ENCODE measurements around the gene ARL2. TPM values are rescaled to one million over a fixed set of nuclear protein-coding genes. Genes with fewer than 3 reads are reported as not detected.

Gene ARL2
- total RNA-seq, 2 experiments from 2014 or later = 10.5 to 11.1 TPM

DNA sequence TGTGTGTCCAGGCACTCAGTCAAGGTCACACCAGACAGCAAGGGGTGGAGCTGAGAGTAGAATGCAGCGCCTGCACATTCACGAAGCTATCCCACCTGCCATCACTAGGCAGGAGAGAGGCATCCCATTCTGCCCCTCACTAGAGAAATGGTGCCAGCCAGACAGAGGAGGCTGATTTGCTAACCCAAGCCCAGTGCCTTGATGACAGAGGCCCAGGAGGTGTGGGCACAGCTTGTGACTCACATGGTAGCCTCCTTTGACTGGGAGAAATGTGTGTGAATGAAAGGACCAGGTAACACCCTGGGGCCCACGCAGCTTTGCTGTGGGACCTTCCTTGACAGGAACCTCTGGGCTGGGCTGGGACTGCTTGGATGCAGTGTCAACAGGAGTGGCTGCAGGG is 49.6 kb downstream of the ARL2 start:
- ATAC-seq (ENCODE audit: poor library complexity) = no peak
- CTCF ChIA-PET = interaction anchor here (0.7 kb wide), 1 partner anchor 11 kb away, joined by 3 read pairs; no protein-coding TSS in a partner anchor
- no peaks in the 10 kb centered on the region for H3K9me3 Mint-ChIP-seq

DNA sequence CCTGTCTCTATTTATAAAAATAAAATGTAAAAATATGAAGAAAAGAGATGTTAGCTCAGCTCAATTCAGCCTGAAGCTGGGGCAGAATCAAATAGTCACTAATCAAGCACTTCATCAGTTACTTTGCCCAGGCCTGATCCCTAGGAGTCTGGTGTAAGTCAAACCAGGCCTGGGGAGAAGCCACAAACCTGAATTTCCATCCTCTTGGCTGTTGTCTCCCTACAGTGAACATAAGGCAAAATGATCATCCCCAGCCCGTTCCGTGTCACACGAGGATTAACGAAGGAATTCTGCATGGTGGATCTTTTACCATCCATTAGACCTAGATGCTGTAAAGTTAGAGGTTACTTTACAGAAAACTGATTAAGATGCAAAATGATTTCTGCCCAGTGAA is 50.9 kb downstream of the ARL2 start:
- ChIA-PET CTCF (no interaction called here), POLR2A (no interaction called here)
- H3K36me3 Mint-ChIP-seq (ENCODE audit: low read depth) = no peaks in the 10 kb centered on the region
- Histone ChIP-seq H3K27ac (ENCODE audit: low read depth in 1 of 2, low read length in 2 of 2) (no peak overlapping the region), H3K36me3 (ENCODE audit: insufficient read depth, low read length) (no peaks in the 10 kb centered on the region), H3K9me3 (ENCODE audit: control insufficient read depth in 1 of 2, insufficient read depth in 1 of 2, low read length in 2 of 2) (no peaks in the 10 kb centered on the region), H3K4me1 (ENCODE audit: insufficient read depth, low read length) (peaks cover 5% of the 10 kb centered on the region), H3K4me3 (ENCODE audit: low read length) (no peak overlapping the region), H3K27me3 (ENCODE audit: control insufficient read depth in 1 of 2, insufficient read depth in 2 of 2, low read length in 2 of 2) (no peaks in the 10 kb centered on the region)
- H3K4me3 Mint-ChIP-seq = no peak overlapping the region
- TF ChIP-seq, protein P1, sequence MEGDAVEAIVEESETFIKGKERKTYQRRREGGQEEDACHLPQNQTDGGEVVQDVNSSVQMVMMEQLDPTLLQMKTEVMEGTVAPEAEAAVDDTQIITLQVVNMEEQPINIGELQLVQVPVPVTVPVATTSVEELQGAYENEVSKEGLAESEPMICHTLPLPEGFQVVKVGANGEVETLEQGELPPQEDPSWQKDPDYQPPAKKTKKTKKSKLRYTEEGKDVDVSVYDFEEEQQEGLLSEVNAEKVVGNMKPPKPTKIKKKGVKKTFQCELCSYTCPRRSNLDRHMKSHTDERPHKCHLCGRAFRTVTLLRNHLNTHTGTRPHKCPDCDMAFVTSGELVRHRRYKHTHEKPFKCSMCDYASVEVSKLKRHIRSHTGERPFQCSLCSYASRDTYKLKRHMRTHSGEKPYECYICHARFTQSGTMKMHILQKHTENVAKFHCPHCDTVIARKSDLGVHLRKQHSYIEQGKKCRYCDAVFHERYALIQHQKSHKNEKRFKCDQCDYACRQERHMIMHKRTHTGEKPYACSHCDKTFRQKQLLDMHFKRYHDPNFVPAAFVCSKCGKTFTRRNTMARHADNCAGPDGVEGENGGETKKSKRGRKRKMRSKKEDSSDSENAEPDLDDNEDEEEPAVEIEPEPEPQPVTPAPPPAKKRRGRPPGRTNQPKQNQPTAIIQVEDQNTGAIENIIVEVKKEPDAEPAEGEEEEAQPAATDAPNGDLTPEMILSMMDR (IDR thresholded peaks at IDR 0.05) = no peak
- H3K4me1 Mint-ChIP-seq (ENCODE audit: low read depth) = no peaks in the 10 kb centered on the region
- ATAC-seq (ENCODE audit: poor library complexity) (no peak), DNase-seq (no peak)
- no peaks in the 10 kb centered on the region for H3K9me3 Mint-ChIP-seq
- no peak overlapping the region for H3K27ac Mint-ChIP-seq
- H3K27me3 Mint-ChIP-seq = no peaks in the 10 kb centered on the region
- intact Hi-C loops (cut with DNase I, micrococcal nuclease) = no loop called here

More for the DNA sequence above, 49.6 kb downstream of the ARL2 start:
- Mint-ChIP-seq H3K27me3 (no peaks in the 10 kb centered on the region), H3K27ac (no peak overlapping the region), H3K36me3 (ENCODE audit: low read depth) (no peaks in the 10 kb centered on the region), H3K4me3 (no peak overlapping the region), H3K4me1 (ENCODE audit: low read depth) (no peaks in the 10 kb centered on the region)
- Histone ChIP-seq H3K4me3 (ENCODE audit: low read length) (no peak overlapping the region), H3K27me3 (ENCODE audit: control insufficient read depth in 1 of 2, insufficient read depth in 2 of 2, low read length in 2 of 2) (no peaks in the 10 kb centered on the region), H3K27ac (ENCODE audit: low read depth in 1 of 2, low read length in 2 of 2) (no peak overlapping the region), H3K9me3 (ENCODE audit: control insufficient read depth in 1 of 2, insufficient read depth in 1 of 2, low read length in 2 of 2) (no peaks in the 10 kb centered on the region), H3K36me3 (ENCODE audit: insufficient read depth, low read length) (no peaks in the 10 kb centered on the region), H3K4me1 (ENCODE audit: insufficient read depth, low read length) (peaks cover 6% of the 10 kb centered on the region)
- TF ChIP-seq, protein P1 (IDR thresholded peaks at IDR 0.05) = no peak
- POLR2A ChIA-PET = no interaction called here
- intact Hi-C loops (cut with DNase I, micrococcal nuclease) = no loop called here
- DNase-seq = no peak

DNA sequence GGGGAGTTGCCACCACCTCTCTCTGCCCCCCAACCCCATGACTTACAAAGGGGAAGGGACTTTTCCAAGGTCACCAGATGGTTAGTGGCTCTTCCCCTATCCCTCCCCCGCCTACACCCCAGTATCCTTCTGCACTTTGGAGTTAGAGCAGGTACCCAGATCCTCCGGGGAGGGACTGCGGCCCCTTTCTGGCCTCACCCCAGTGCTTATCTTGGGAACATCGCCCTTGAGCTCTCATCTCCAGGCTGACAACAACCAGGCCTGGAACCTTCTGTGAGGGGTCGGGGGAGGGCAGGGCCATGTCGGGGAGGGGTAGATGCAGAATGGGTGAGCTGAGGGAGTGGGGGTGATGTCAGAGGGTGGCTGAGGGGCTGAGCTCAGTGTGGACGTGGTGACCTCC is 51.9 kb downstream of the ARL2 start:
- H3K27ac ChIP-seq (ENCODE audit: low read depth in 1 of 2, low read length in 2 of 2) = no peak overlapping the region
- no peaks in the 10 kb centered on the region for H3K27me3 Mint-ChIP-seq
- H3K9me3 ChIP-seq (ENCODE audit: control insufficient read depth in 1 of 2, insufficient read depth in 1 of 2, low read length in 2 of 2) = no peaks in the 10 kb centered on the region
- no peak overlapping the region for H3K4me3 Mint-ChIP-seq
- no peak overlapping the region for H3K4me3 ChIP-seq (ENCODE audit: low read length)
- no peaks in the 10 kb centered on the region for H3K27me3 ChIP-seq (ENCODE audit: control insufficient read depth in 1 of 2, insufficient read depth in 2 of 2, low read length in 2 of 2)
- intact Hi-C loops (cut with DNase I, micrococcal nuclease) = no loop called here
- no peaks in the 10 kb centered on the region for H3K36me3 ChIP-seq (ENCODE audit: insufficient read depth, low read length)
- H3K4me1 ChIP-seq (ENCODE audit: insufficient read depth, low read length) = no peaks in the 10 kb centered on the region
- POLR2A ChIA-PET = no interaction called here
- TF ChIP-seq, protein P1 (IDR thresholded peaks at IDR 0.05) = no peak
- CTCF ChIA-PET = no interaction called here
- DNase-seq (no peak), ATAC-seq (ENCODE audit: poor library complexity) (no peak)
- no peak overlapping the region for H3K27ac Mint-ChIP-seq
- H3K4me1 Mint-ChIP-seq (ENCODE audit: low read depth) = no peaks in the 10 kb centered on the region
- H3K9me3 Mint-ChIP-seq = no peaks in the 10 kb centered on the region
- no peaks in the 10 kb centered on the region for H3K36me3 Mint-ChIP-seq (ENCODE audit: low read depth)

All from CD4-positive, alpha-beta T cell (primary cell).